Left renal pelvis (tissue), 4 donors: ENCODE measurements around the gene ARHGAP22. TPM values are rescaled to one million over a fixed set of nuclear protein-coding genes. Genes with fewer than 3 reads are reported as not detected.

Experiments
- DNase-seq, 4 donors: peaks; one replicate each; pipeline ENCODE4 v3.0.0-alpha.2; 2013; ENCODE audit warnings: low read depth in 4 of 4, low spot score in 3 of 4
- polyA plus RNA-seq, 4 donors: library from polyadenylated mRNA; unstranded; fragments of 120-200 nt; gene quantifications; one replicate each; pipeline ENCODE4 v1.2.1, GENCODE V29; 2013; ENCODE audit not compliant: insufficient read length in 4 of 4

The ARHGAP22 gene
- polyA plus RNA-seq, 4 donors: 1.3 to 2.1 (median 2.0) TPM

- DNase-seq: no peak
Observed at GRCh38 chr10:48410503-48410902, 194.4 kb downstream of the ARHGAP22 start.

- DNase-seq: no peak
Observed at GRCh38 chr10:48406658-48407057, 198.2 kb downstream of the ARHGAP22 start.

GRCh38 chr10:48406204-48406603, 198.7 kb downstream of the ARHGAP22 start:
- no peak for DNase-seq

GRCh38 chr10:48404646-48405045, 200.2 kb downstream of the ARHGAP22 start:
- DNase-seq: no peak

GRCh38 chr10:48400850-48401220, 204.0 kb downstream of the ARHGAP22 start:
- DNase-seq: no peak

- no peak for DNase-seq
Observed at GRCh38 chr10:48400129-48400849, 204.6 kb downstream of the ARHGAP22 start.

GRCh38 chr10:48399551-48399950, 205.3 kb downstream of the ARHGAP22 start:
- DNase-seq: no peak

- DNase-seq: no peak
Observed at GRCh38 chr10:48399056-48399541, 205.8 kb downstream of the ARHGAP22 start.

- no peak for DNase-seq
Observed at GRCh38 chr10:48398261-48398660, 206.6 kb downstream of the ARHGAP22 start.

Other genes starting within 250 kb of the ARHGAP22 start
- 1 to 10 TPM; 1.1 to 3.0 (median 2.0) TPM for gene WDFY4, start 79.8 kb upstream of the ARHGAP22 start, polyA plus RNA-seq